ENCODE measurements around the gene DNLZ.

Gene DNLZ

GRCh38 chr9:136344544-136345280, 18.8 kb downstream of the DNLZ start:
- Histone ChIP-seq H2BK120ac (ENCODE audit: low read depth, low read length) (no peak overlapping the region), H3K4me2 (ENCODE audit: low read length, poor library complexity, severe bottlenecking) (no peak overlapping the region), H3K23ac (ENCODE audit: low read length in 2 of 2) (no peak overlapping the region), H3K9me3 (ENCODE audit: control insufficient read depth, low read length) (no peaks in the 10 kb centered on the region), H2AFZ (ENCODE audit: low read depth, low read length) (no peak overlapping the region), H3K4ac (ENCODE audit: low read depth in 1 of 2, low read length in 2 of 2) (no peak overlapping the region), H3K18ac (ENCODE audit: low read depth in 1 of 2, low read length in 2 of 2) (no peak overlapping the region), H3K36me3 (ENCODE audit: control insufficient read depth in 1 of 2, insufficient read depth in 2 of 2, low read depth in 1 of 2, low read length in 2 of 2) (peaks cover 27 to 70% of the 10 kb centered on the region in 2 experiments), H3K4me3 (ENCODE audit: insufficient read depth in 1 of 2, low read depth in 1 of 2, low read length in 2 of 2) (peak overlapping the region in 1 of 2 experiments; percentile 66), H3K9ac (ENCODE audit: low read length) (peak overlapping the region; percentile 74), H3K4me1 (ENCODE audit: control insufficient read depth, insufficient read depth, low read depth, low read length) (peaks cover 52% of the 10 kb centered on the region), H4K91ac (ENCODE audit: low read length) (no peak overlapping the region), H3K27ac (ENCODE audit: low read length, poor library complexity, severe bottlenecking) (no peak overlapping the region), H3K79me1 (replicated peaks; ENCODE audit: low read length, poor library complexity, severe bottlenecking) (peaks cover 8% of the 10 kb centered on the region), H3K14ac (ENCODE audit: low read length in 2 of 2) (no peak overlapping the region), H3K27me3 (ENCODE audit: control insufficient read depth in 1 of 2, insufficient read depth in 1 of 2, low read length in 2 of 2) (no peaks in the 10 kb centered on the region), H2BK12ac (ENCODE audit: low read length in 2 of 2) (no peak overlapping the region), H4K8ac (ENCODE audit: low read length) (no peak overlapping the region), H2AK5ac (ENCODE audit: low read length, severe bottlenecking) (no peak overlapping the region), H2BK5ac (ENCODE audit: low read depth, low read length, poor library complexity, severe bottlenecking) (no peak overlapping the region), H2BK15ac (ENCODE audit: low read depth, poor library complexity, severe bottlenecking) (no peak overlapping the region)
- 92% methylated on average over 21 of the region's 21 CpGs for WGBS
- DNase-seq = no peak

- H2AK5ac ChIP-seq (ENCODE audit: low read length, severe bottlenecking) = no peak overlapping the region
- no peak overlapping the region for H3K9ac ChIP-seq (ENCODE audit: low read length)
- no peaks in the 10 kb centered on the region for H3K27me3 ChIP-seq (ENCODE audit: control insufficient read depth in 1 of 2, insufficient read depth in 1 of 2, low read length in 2 of 2)
- no peak overlapping the region for H2AFZ ChIP-seq (ENCODE audit: low read depth, low read length)
- H2BK15ac ChIP-seq (ENCODE audit: low read depth, poor library complexity, severe bottlenecking) = no peak overlapping the region
- peaks cover 8% of the 10 kb centered on the region for H3K79me1 ChIP-seq (replicated peaks; ENCODE audit: low read length, poor library complexity, severe bottlenecking)
- no peak overlapping the region for H3K18ac ChIP-seq (ENCODE audit: low read depth in 1 of 2, low read length in 2 of 2)
- no peak overlapping the region for H2BK120ac ChIP-seq (ENCODE audit: low read depth, low read length)
- H3K36me3 ChIP-seq (ENCODE audit: control insufficient read depth in 1 of 2, insufficient read depth in 2 of 2, low read depth in 1 of 2, low read length in 2 of 2) = peaks cover 29 to 68% of the 10 kb centered on the region in 2 experiments
- H3K9me3 ChIP-seq (ENCODE audit: control insufficient read depth, low read length) = no peaks in the 10 kb centered on the region
- no peak overlapping the region for H3K27ac ChIP-seq (ENCODE audit: low read length, poor library complexity, severe bottlenecking)
- WGBS = 97% methylated on average over 22 of the region's 24 CpGs
- no peak overlapping the region for H3K4ac ChIP-seq (ENCODE audit: low read depth in 1 of 2, low read length in 2 of 2)
- H3K4me2 ChIP-seq (ENCODE audit: low read length, poor library complexity, severe bottlenecking) = no peak overlapping the region
- no peak overlapping the region for H2BK5ac ChIP-seq (ENCODE audit: low read depth, low read length, poor library complexity, severe bottlenecking)
- H3K23ac ChIP-seq (ENCODE audit: low read length in 2 of 2) = no peak overlapping the region
- H3K4me3 ChIP-seq (ENCODE audit: insufficient read depth in 1 of 2, low read depth in 1 of 2, low read length in 2 of 2) = no peak overlapping the region
- H3K4me1 ChIP-seq (ENCODE audit: control insufficient read depth, insufficient read depth, low read depth, low read length) = peaks cover 49% of the 10 kb centered on the region
- no peak overlapping the region for H2BK12ac ChIP-seq (ENCODE audit: low read length in 2 of 2)
- no peak overlapping the region for H3K14ac ChIP-seq (ENCODE audit: low read length in 2 of 2)
- peak overlapping the region; percentile 10 for H4K8ac ChIP-seq (ENCODE audit: low read length)
- peak overlapping the region; percentile 35 for H4K91ac ChIP-seq (ENCODE audit: low read length)
- DNase-seq = no peak
Measured at GRCh38 chr9:136343884-136344269, 19.7 kb downstream of the DNLZ start.

- H3K4ac ChIP-seq (ENCODE audit: low read depth in 1 of 2, low read length in 2 of 2) = no peak overlapping the region
- no peaks in the 10 kb centered on the region for H3K27me3 ChIP-seq (ENCODE audit: control insufficient read depth in 1 of 2, insufficient read depth in 1 of 2, low read length in 2 of 2)
- no peak overlapping the region for H2BK120ac ChIP-seq (ENCODE audit: low read depth, low read length)
- peak overlapping the region in 1 of 2 experiments; percentile 0 for H2BK12ac ChIP-seq (ENCODE audit: low read length in 2 of 2)
- no peak overlapping the region for H2AFZ ChIP-seq (ENCODE audit: low read depth, low read length)
- H2BK15ac ChIP-seq (ENCODE audit: low read depth, poor library complexity, severe bottlenecking) = peak overlapping the region; percentile 29
- H3K14ac ChIP-seq (ENCODE audit: low read length in 2 of 2) = no peak overlapping the region
- peaks cover 30 to 68% of the 10 kb centered on the region in 2 experiments for H3K36me3 ChIP-seq (ENCODE audit: control insufficient read depth in 1 of 2, insufficient read depth in 2 of 2, low read depth in 1 of 2, low read length in 2 of 2)
- no peak overlapping the region for H2AK5ac ChIP-seq (ENCODE audit: low read length, severe bottlenecking)
- 88% methylated on average over 22 of the region's 23 CpGs for WGBS
- no peak overlapping the region for H3K4me2 ChIP-seq (ENCODE audit: low read length, poor library complexity, severe bottlenecking)
- H3K79me1 ChIP-seq (replicated peaks; ENCODE audit: low read length, poor library complexity, severe bottlenecking) = peaks cover 12% of the 10 kb centered on the region
- H3K9ac ChIP-seq (ENCODE audit: low read length) = no peak overlapping the region
- no peak overlapping the region for H3K4me3 ChIP-seq (ENCODE audit: insufficient read depth in 1 of 2, low read depth in 1 of 2, low read length in 2 of 2)
- DNase-seq = no peak
- H3K18ac ChIP-seq (ENCODE audit: low read depth in 1 of 2, low read length in 2 of 2) = peak overlapping the region in 1 of 2 experiments; percentile 14
- H3K27ac ChIP-seq (ENCODE audit: low read length, poor library complexity, severe bottlenecking) = no peak overlapping the region
- no peaks in the 10 kb centered on the region for H3K9me3 ChIP-seq (ENCODE audit: control insufficient read depth, low read length)
- no peak overlapping the region for H3K23ac ChIP-seq (ENCODE audit: low read length in 2 of 2)
- no peak overlapping the region for H2BK5ac ChIP-seq (ENCODE audit: low read depth, low read length, poor library complexity, severe bottlenecking)
- peak overlapping the region; percentile 57 for H4K91ac ChIP-seq (ENCODE audit: low read length)
- H4K8ac ChIP-seq (ENCODE audit: low read length) = peak overlapping the region; percentile 59
- H3K4me1 ChIP-seq (ENCODE audit: control insufficient read depth, insufficient read depth, low read depth, low read length) = peaks cover 47% of the 10 kb centered on the region
Measured at GRCh38 chr9:136343121-136343883, 20.2 kb downstream of the DNLZ start.

All from mesenchymal stem cell (in vitro differentiated cells and primary cell).